Mucosa of descending colon (tissue), 3 donors: ENCODE data around the gene ZNF571. TPM values are rescaled to one million over a fixed set of nuclear protein-coding genes. Genes with fewer than 3 reads are reported as not detected.

Source experiments
- ATAC-seq: fragments of 200-7000 bp; cut with Tn5 transposase; one replicate; pipeline ENCODE4 v1.9.1; 2020; ENCODE audit warnings: mild to moderate bottlenecking, moderate library complexity
- DNase-seq, 3 donors: peaks; one replicate each; pipeline ENCODE4 v3.0.0-alpha.2; 2020
- H3K36me3 ChIP-seq: fragments of 200-600 bp; one replicate; pipeline ENCODE4 v1.8.0; 2021; ENCODE audit warnings: low read depth, mild to moderate bottlenecking
- H3K4me1 ChIP-seq: fragments of 200-600 bp; one replicate; pipeline ENCODE4 v1.8.0; 2021; ENCODE audit warnings: low read depth, mild to moderate bottlenecking
- H3K4me3 ChIP-seq: fragments of 200-600 bp; one replicate; pipeline ENCODE4 v1.8.0; 2021; ENCODE audit warnings: mild to moderate bottlenecking
- H3K9me3 ChIP-seq: fragments of 200-600 bp; one replicate; pipeline ENCODE4 v1.8.0; 2021; ENCODE audit warnings: mild to moderate bottlenecking
- CTCF ChIP-seq: fragments of 200-600 bp; IDR thresholded peaks from one replicate; pipeline ENCODE4 v1.8.0; 2022; ENCODE audit warnings: antibody characterized with exemption, mild to moderate bottlenecking
- intact Hi-C, 2 donors: fragments of 100-400 bp; cut with DNase I in 1 of 2; cut with micrococcal nuclease in 1 of 2; formaldehyde crosslinking; loops; one replicate each; pipeline versions ENCODE4 v1.11.0 to v1.11.1; 2022; cut with DNase I, micrococcal nuclease
- total RNA-seq, 3 donors: library from RNA; stranded (reverse); fragmentation: NEBNext Ultra II Directional in 2 of 3; extraction: Animal tissue kit (Norgen Biotek cat#: 25700) in 2 of 3; gene quantifications; one replicate each; pipeline versions ENCODE4 v1.2.1 to v1.2.4, GENCODE V29; 2021 to 2023
- donor health status: DM: no; HTN: no; CAD: no; lungs with moderate emphysema.
- donor health status: DM: no; HTN: no; CAD: no.
- donor health status: DM: no; HTN: yes; CAD: no.

ZNF571 gene
- total RNA-seq, 3 donors from 2014 or later = 1.5 to 6.0 (median 1.7) TPM

GRCh38 chr19:37537391-37537947 lies 57.1 kb downstream of the ZNF571 start:
- Histone ChIP-seq H3K4me3 (no peak overlapping the region), H3K4me1 (no peaks in the 10 kb centered on the region), H3K36me3 (no peaks in the 10 kb centered on the region), H3K9me3 (peaks cover 93% of the 10 kb centered on the region)
- ATAC-seq = no peak
- DNase-seq = no peak
- intact Hi-C loops = no loop called here
- no peak for TF ChIP-seq CTCF

GRCh38 chr19:37519890-37520289 lies 74.7 kb downstream of the ZNF571 start:
- H3K4me1 ChIP-seq = no peaks in the 10 kb centered on the region
- DNase-seq (no peak), ATAC-seq (no peak)
- peaks cover 73% of the 10 kb centered on the region for H3K9me3 ChIP-seq
- no peaks in the 10 kb centered on the region for H3K36me3 ChIP-seq
- H3K4me3 ChIP-seq = no peak overlapping the region
- intact Hi-C loops = no loop called here
- TF ChIP-seq CTCF = no peak

Other genes starting within 250 kb of the ZNF571 start
- gene ZNF527, start 223.7 kb downstream of the ZNF571 start, total RNA-seq = 1 to 10 TPM; 3.6 to 8.5 (median 4.9) TPM
- 1 to 10 TPM; 1.8 to 6.3 (median 2.1) TPM for gene ZNF569, start 127.3 kb downstream of the ZNF571 start, total RNA-seq
- gene ZNF570, start 125.4 kb downstream of the ZNF571 start, total RNA-seq = 1 to 10 TPM; 2.9 to 7.8 (median 3.7) TPM
- gene ZNF793, start 87.9 kb downstream of the ZNF571 start, total RNA-seq = 1 to 10 TPM; 3.8 to 6.6 (median 6.0) TPM
- gene ZNF540, start 84 bp upstream of the ZNF571 start, total RNA-seq = 1 to 10 TPM; 1.3 to 8.4 (median 1.5) TPM
- 10 to 100 TPM in 2 of 3 donors, 1 to 10 TPM in 1; 8.2 to 14.7 (median 11.0) TPM for gene ZFP30, start 60.7 kb upstream of the ZNF571 start, total RNA-seq
- gene ZNF607, start 125.0 kb upstream of the ZNF571 start, total RNA-seq = 10 to 100 TPM in 1 of 3 donors, 1 to 10 TPM in 2; 6.2 to 12.8 (median 6.8) TPM
- 10 to 100 TPM in 1 of 3 donors, 1 to 10 TPM in 2; 5.4 to 13.1 (median 6.4) TPM for gene ZNF573, start 184.8 kb upstream of the ZNF571 start, total RNA-seq